ENCODE data around the gene NANP. TPM values are rescaled to one million over a fixed set of nuclear protein-coding genes. Genes with fewer than 3 reads are reported as not detected.

NANP gene
- total RNA-seq, 1 donor from 2014 or later = 4.4 TPM

DNA sequence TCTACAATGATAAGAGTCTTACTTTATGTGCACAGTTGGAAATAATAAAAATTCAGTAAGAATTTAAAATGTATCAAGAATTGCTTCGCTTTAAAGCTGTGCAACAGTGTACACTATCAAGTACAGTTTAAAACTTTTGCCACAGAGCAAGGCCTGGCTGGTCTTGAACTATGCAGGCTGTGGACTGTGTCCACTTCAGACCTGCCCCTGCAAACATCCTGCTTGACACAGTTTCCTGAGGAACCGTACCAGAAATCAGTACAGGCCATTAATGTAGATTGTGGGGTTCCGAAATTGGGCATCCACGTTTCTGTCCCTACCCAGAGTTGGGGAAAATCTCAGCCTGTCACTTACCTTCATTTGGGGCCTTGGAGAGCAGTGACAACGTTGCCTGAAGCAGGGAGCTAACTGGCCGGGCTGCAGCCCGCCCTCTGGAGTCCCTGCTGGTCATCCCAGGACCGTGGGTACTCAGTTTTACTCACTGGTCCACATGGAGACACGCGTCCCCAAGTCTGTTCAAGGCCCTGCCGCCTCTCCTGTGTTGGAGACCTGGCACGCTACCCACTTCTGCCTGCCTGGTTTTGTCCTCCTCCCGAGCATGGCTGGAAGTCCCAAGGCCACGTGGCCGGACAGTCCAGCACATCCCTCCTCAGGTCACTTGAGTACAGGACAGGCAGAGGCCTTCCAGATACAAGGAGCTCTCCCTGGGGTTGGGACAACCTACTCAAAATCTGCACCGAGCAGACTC is 46.9 kb downstream of the NANP start:
- no peak overlapping the region for H3K4me3 ChIP-seq (ENCODE audit: low read depth, low read length)
- TF ChIP-seq, protein P1, sequence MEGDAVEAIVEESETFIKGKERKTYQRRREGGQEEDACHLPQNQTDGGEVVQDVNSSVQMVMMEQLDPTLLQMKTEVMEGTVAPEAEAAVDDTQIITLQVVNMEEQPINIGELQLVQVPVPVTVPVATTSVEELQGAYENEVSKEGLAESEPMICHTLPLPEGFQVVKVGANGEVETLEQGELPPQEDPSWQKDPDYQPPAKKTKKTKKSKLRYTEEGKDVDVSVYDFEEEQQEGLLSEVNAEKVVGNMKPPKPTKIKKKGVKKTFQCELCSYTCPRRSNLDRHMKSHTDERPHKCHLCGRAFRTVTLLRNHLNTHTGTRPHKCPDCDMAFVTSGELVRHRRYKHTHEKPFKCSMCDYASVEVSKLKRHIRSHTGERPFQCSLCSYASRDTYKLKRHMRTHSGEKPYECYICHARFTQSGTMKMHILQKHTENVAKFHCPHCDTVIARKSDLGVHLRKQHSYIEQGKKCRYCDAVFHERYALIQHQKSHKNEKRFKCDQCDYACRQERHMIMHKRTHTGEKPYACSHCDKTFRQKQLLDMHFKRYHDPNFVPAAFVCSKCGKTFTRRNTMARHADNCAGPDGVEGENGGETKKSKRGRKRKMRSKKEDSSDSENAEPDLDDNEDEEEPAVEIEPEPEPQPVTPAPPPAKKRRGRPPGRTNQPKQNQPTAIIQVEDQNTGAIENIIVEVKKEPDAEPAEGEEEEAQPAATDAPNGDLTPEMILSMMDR (conservative IDR thresholded peaks at IDR 0.05; ENCODE audit: low read depth, low read length) = no peak
- no peak for DNase-seq (ENCODE audit: low read depth)

DNA sequence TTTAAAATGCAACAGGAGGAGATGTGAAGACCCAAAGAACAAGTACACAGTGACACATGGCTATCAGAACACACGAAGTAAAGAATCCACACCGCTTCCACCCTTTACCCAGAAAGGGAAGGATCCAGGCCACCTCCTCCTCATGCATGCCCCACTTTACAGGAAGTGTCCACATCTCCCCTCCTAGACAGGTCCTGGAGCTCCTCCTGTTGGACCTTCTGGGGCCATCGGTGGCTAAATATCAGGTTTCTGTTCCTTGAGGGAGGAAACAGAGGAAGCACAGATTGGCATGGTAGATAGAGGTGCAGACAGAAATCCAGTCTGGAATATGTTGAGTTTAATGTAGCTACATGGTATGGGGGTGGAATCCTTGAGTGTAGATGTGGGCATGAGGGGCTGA is 49.4 kb downstream of the NANP start:
- H3K4me3 ChIP-seq (ENCODE audit: low read depth, low read length) = no peak overlapping the region
- TF ChIP-seq, protein P1 (conservative IDR thresholded peaks at IDR 0.05; ENCODE audit: low read depth, low read length) = peak; percentile 71
- no peak for DNase-seq (ENCODE audit: low read depth)

DNA sequence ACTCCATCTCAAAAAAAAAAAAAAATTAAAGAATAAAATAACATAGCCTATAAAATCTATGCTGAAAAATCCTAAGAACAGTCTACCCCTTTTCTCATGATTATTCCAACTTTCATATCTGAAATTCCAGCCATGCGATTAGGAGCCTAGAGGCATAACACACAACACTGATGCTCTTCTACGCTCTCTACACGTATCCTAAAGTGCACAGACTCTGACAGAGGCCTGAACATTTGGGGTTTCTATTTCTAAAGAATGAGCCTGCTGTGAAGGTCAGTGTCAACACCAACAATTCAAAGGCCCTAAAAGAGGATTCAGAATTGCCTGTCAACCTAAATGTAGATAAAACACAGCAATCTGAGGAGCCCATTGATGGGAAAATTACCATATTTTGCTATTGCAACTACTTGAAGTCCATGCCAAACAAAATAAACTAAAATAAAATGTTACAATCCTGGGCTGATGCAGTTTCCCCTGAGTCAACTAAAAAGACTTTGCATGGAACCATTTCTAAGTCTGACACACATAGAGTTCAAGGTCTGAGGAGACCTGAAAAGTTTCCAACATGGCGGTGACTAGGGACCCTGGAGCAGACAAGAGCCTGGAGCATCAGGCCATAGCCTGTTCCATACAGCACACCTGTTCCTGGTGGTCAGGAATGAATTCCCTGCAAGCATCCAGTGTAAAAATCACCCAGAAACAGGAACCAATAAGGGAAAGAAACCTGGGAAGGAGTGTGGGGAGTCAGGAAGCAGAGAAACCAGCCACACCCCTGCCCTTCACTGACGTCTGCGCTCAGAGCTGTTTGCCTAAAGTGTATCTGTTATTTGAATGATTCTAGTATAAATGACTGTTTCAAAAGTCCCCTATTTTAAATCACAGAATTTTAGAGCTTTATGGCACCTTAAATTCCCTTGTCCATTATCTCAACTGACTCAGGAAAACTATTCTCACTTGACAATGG is 50.2 kb downstream of the NANP start:
- no peak overlapping the region for H3K4me3 ChIP-seq (ENCODE audit: low read depth, low read length)
- DNase-seq (ENCODE audit: low read depth) = no peak
- TF ChIP-seq, protein P1 (conservative IDR thresholded peaks at IDR 0.05; ENCODE audit: low read depth, low read length) = no peak

- TF ChIP-seq, protein P1 (conservative IDR thresholded peaks at IDR 0.05; ENCODE audit: low read depth, low read length) = no peak
Measured at GRCh38 chr20:25571817-25572216, 52.0 kb downstream of the NANP start.

GRCh38 chr20:25571240-25571639 is 52.6 kb downstream of the NANP start:
- no peak overlapping the region for H3K4me3 ChIP-seq (ENCODE audit: low read depth, low read length)
- DNase-seq (ENCODE audit: low read depth) = no peak
- TF ChIP-seq, protein P1 (conservative IDR thresholded peaks at IDR 0.05; ENCODE audit: low read depth, low read length) = no peak

More at GRCh38 chr20:25571817-25572216, 52.0 kb downstream of the NANP start:
- no peak for DNase-seq (ENCODE audit: low read depth)
- no peak overlapping the region for H3K4me3 ChIP-seq (ENCODE audit: low read depth, low read length)

DNA sequence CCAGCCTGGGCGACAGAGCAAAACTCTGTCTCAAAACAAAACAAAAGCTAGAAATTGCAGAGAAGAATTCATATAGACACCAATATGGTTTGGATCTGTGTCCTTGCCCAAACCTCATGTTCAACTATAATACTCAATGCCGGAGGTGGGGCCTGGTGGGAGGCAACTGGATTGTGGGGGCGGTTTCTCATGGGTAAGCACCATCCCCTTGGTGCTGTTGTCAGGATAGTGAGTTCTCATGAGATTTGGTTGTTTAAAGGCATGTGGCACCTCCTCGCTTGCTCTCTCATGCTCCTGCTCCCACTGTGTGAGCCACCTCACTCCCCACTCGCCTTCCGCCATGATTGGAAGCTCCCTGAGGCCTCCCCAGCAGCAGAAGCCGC is 53.7 kb downstream of the NANP start:
- DNase-seq (ENCODE audit: low read depth) = no peak
- TF ChIP-seq, protein P1 (conservative IDR thresholded peaks at IDR 0.05; ENCODE audit: low read depth, low read length) = no peak
- no peak overlapping the region for H3K4me3 ChIP-seq (ENCODE audit: low read depth, low read length)
